ENCODE results near the gene CCDC51.
"Not testable (repeated sequence)": the region's sequence is repeated elsewhere in the genome, so short reads cannot be mapped to it uniquely, and the experiment has no call there.

The CCDC51 gene

DNA sequence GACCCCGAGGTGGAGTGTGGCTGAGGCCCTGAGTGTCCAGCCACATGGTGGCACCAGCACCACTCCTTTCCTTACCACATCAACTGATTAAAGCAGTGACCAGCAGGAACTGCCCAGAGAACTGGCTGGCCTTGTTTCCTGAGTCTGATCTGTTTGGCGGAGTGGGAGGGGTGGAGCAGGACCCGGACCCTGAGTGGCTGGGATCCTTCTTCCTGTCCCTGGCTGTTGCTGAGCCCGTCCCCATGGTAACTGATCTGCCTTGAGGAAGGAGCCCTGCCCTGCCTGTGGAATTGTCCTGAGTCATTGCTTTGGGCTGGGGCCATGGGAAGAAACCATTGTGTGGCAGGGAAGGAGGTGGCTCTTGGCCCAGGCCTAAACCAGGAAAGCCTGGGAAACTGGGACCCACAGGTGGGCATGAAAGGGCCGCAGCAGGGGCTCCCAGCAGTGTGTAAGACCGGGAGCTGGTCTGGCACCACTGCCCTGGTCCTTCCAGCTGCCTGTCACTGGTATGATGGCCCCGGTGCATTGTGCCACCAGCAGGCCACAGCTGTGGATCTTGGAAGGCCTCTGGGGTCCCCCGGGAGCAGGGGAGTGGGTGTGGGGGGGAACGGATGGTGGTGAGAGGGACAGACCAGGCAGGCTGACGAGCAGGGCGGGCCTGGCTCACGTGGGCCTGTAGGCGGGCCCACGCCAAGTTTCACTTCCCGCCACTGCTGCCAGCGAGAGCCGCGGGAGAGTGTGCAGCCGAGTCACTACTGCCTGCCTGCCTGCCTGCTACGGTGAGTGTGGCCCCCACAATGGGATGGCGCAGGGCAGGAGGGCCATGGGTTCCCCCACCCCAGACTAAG is 25.8 kb upstream of the CCDC51 start:
- DNase-seq (ENCODE audit: low spot score) = peak; percentile 95

DNA sequence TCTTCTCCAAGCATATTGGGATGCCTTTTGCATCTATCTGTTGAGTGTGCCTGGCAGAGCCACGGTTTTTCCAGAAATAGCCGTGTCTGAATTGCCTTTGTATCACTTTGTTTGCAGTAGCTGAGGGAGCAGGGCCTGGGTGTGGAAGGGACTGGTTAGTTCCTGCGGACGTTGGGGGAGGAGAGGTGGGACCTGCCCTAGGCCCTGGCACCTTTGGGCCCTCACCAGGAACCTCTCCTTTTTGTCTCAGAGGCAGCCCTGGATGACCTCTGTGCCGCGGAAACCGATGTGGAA is 25.3 kb upstream of the CCDC51 start:
- no peak for DNase-seq (ENCODE audit: low spot score)

DNA sequence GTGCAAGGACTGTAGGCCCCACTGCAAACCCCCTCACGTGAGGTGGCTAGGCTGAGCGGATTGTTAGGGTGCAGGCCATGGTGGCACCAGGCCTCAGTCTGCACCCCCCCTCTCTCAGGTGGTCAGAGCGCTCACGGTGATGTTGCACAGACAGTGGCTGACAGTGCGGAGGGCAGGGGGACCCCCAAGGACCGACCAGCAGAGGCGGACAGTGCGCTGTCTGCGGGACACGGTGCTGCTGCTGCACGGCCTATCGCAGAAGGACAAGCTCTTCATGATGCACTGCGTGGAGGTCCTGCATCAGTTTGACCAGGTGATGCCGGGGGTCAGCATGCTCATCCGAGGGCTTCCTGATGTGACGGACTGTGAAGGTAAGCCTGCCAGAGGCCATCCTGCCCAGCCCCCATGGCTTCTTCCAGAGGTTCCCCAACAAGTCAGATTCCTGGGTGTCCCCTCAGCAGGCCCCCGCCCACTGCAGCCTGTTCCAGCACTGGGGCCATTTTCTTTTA is 24.8 kb upstream of the CCDC51 start:
- DNase-seq (ENCODE audit: low spot score) = no peak

DNA sequence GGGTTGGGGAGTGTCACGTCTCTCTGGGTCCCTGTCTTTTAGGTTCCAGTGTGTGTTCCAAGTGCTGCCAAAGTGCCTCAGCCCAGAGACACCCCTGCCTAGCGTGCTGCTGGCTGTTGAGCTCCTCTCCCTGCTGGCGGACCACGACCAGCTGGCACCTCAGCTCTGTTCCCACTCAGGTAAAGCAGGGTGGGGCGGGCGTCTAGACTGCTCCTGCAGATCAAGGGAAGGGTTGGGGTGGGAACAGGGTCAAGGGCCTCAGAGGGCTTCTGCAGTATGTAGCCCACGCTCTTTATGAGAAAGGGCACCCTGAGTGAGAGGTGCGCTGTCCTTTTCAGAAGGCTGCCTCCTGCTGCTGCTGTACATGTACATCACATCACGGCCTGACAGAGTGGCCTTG is 23.8 kb upstream of the CCDC51 start:
- DNase-seq (ENCODE audit: low spot score) = no peak

DNA sequence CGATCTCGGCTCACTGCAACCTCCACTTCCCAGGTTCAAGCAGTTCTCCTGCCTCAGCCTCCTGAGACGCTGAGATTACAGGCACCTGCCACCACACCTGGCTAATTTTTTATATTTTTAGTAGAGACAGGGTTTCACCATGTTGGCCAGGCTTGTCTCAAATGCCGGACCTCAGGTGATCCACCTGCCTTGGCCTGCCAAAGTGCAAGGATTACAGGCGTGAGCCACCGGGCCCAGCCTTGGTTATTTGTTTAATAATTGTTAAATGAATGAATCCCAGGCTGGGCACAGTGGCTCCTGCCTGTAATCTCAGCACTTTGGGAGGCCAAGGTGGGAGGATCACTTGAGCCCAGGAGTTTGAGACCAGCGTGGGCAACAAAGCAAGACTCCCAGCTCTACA is 21.8 kb upstream of the CCDC51 start:
- DNase-seq (ENCODE audit: low spot score) = not testable (repeated sequence)

DNA sequence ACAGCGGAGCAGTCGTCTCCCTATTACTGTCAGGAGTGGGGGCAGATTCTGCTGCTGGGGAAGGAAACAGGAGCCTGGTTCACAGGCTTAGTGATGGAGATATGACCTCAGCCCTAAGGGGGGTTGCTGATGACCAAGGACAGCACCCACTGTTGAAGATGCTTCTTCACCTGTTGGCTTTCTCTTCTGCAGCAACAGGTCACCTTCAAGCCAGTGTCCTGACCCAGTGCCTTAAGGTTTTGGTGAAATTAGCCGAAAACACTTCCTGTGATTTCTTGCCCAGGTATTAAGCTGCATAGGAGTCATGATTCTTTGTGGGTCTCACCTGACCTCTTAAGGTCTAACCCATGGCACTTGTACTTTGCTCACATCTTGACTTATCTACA is 20.6 kb upstream of the CCDC51 start:
- no peak for DNase-seq (ENCODE audit: low spot score)

DNA sequence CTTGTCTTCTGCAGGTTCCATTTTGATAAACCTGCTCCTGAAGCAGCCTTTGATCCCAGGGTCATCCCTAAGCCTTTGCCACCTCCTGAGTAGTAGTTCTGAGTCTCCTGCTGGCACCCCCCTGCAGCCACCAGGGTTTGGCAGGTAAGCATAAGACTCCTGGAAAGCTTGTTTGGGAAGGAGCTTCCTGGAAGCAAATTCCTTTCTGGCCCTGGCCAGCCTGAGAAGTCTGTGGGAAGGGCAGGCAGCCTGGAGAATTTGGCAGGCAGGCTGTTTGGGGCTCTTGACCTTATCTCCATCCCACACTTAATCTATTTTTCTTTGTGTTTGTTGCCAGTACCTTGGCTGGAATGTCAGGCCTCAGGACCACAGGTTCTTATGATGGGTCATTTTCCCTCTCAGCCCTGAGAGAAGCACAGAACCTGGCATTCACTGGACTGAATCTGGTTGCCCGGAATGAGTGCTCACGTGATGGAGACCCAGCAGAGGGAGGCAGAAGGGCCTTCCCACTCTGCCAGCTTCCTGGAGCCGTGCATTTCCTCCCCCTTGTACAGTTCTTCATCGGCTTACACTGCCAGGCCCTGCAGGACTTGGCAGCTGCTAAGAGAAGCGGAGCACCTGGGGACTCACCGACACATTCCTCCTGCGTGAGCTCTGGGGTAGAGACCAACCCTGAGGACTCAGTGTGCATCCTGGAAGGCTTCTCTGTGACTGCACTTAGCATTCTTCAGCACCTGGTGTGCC is 20.0 kb upstream of the CCDC51 start:
- no peak for DNase-seq (ENCODE audit: low spot score)

DNA sequence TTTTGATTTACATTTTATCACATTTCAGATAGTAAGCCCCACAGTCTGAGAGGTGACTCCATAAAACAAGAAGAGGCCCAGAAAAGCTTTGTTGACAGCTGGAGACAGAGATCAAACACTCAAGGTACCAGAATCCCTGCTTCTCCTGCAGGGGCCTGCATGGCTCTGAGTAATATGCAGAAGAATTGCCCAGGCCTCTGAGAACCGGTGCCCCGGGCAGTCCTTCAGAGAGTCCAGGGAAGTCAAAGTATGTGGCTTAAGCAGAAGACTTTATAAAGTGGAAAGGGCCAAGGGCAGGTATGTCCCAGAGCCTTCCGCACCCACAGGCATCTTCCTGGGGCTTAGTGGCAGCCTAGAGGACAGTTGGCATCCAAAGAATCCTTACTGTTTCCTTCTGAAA is 19.4 kb upstream of the CCDC51 start:
- no peak for DNase-seq (ENCODE audit: low spot score)

DNA sequence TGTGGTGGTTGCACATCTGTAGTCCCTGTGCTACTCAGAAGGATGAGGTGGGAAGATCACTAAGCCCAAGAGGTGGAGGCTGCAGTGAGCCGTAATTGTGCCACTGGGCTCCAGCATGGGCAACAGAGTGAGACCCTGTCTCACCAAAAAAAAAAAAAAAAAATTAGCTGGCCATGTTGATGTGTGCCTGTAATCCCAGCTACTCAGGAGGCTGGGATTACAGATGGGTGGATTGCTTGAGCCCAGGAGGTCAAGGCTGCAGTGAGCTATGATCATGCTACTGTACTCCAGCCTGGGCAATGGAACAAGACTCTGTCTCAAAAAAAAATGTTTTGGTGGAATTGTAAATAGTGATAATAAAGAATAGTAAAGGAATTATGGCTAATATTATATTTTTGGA is 16.5 kb upstream of the CCDC51 start:
- DNase-seq (ENCODE audit: low spot score) = no peak

DNA sequence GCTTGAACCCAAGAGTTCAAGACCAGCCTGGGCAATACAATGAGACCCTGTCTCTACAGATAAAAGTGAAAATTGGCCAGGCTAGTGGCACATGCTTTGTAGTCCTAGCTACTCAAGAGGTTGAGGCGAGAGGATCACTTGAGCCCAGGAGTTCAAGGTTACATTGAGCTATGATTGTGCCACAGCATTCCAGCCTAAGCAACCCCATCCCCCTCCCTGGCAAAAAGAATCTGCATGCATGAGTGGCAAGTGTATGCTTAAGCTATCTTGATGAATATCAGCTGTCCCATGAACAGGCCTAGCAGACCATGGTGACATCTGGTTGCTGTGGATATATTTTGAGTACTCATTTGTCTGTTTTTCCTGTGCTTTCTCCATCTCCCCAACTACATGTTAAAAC is 11.4 kb upstream of the CCDC51 start:
- no peak for DNase-seq (ENCODE audit: low spot score)

DNA sequence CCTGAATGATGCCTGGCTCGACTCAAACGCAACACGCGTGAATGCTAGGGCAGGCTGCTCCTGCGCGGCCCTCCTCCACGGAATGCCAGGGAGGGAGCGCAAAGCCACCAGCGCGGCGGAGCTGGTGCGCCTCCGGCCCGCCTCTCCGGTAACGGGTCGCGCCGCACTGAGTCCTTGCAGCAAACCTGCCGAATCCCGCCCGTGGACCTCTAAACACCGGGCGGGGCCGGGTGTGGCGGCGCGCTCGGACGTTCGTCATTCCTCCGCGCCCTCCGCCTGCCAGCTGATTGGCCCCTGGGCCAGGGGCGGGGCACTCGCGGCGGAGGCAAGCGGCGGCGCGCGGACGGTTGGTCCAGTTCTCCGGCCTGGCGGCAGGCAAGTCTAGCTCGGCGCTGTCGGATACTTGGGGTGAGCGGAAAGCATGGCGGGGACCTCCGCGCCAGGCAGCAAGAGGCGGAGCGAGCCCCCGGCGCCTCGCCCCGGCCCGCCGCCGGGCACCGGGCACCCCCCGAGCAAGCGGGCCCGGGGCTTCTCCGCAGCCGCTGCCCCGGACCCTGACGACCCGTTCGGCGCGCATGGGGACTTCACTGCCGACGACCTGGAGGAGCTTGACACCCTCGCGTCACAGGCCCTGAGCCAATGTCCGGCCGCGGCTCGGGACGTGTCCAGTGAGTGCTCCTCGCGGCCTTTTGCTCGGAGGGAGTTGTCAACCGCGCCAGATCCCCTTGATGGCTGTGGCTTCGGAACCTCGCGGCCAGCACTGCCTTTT is 6.7 kb upstream of the CCDC51 start, which contains the start of gene ATRIP:
ATRIP (plus strand) TSS at position 313 of the 769 bp plus-strand sequence; CDS start at position 422, 109 bp downstream.
- peak; percentile 97 for DNase-seq (ENCODE audit: low spot score)

DNA sequence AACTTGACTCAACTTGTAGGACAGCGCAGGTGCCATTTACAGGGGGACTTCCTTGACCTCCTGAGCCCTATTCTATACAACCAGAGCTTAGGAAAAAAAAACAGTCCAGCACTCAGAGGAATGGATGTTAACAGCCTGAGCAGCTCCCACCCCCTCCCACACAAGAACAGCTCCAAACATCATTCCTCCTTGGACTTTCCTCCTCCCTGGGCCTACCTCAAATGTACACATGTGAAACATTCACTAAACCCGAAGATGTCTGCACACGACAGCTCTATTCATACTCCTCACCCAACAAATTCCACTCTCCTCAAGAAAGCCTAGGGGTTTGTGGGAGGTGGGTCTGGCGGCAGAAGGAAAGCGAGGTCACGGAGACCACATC is 6.1 kb upstream of the CCDC51 start:
- DNase-seq (ENCODE audit: low spot score) = no peak

DNA sequence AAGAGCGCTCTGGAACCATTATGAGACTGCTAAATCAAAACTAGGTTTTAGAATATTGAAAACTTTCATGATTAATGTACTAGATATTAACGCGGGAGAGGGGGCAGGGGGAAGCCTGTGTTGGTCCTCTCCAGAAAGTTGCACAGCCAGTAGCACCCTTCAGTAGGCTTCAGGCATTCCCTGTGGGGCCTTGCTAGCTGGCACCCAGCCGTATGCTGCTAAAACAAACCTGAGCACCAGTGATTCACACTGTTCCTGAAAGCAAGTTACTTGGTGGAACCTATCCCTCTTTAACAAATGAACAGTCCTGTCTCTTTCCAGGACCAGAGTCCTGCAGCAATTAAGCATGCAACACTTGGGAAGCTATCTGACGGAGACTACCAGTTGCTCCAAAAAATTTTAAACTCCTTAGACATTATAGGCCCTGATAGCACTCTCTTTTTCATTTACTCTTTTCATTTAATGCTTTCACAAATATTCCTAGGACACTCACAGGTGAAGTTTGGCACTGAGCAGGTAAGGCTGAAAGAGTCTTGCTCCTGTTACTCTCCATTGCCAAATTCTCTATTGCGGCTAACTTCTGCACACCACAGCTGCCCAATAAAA is 5.5 kb upstream of the CCDC51 start:
- DNase-seq (ENCODE audit: low spot score) = no peak

DNA sequence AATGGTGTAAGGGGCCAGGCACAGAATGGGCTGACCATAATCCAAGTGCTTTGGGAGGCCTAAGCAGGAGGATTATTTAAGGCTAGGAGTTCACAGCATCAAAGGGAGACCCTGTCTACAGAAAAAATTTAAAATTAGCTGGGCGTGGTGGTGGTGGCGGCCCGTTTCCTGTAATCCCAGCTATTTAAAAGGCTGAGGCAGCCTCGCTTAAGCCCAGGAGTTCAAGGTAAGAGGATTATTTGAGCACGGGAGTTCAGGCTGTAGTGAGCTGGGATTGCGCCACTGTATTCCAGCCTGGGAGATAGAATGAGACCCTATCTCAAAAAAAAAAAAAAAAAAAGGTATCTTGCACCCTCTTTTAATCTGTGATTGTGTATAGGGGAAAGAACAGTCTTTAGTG is 2.0 kb upstream of the CCDC51 start:
- DNase-seq (ENCODE audit: low spot score) = no peak

DNA sequence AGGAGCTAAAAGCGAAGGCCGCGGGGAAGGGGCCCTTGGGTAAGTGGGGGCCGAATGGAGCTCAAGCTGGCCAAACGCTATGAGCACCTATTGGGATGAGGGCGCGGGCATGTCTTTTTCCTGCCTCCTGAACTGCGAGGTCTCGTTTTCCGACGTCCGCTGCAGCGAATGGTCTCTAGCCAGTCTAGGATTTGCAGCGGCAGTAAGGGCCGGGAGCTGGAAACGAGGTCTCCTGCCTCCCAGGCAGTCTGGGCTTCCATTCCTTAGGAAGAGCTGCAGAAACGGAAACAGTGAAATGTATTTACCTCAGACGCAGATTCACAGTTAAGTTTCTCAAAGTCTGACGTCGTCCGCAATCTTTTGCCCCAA is 655 bp upstream of the CCDC51 start:
- peak; percentile 17 for DNase-seq (ENCODE audit: low spot score)

DNA sequence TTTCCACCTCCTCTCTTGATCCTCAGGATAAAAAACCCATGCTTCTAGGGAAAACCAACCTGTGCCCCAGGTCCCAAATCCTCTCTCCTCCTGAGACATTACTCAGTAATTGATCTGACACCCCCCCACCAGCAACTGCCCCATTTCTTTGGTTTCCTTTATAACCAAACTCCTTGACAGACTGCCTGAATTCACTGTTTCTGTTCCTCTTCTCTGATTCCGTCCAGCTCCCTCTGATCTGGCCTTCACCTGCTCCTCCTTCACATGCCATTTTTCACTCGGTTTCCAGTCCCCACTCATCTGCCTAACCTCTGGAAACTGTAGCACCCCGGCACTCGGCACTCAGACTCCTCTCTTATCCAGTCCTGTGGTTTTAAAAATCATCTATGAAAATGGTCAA is 2.1 kb downstream of the CCDC51 start:
- no peak for DNase-seq (ENCODE audit: low spot score)

DNA sequence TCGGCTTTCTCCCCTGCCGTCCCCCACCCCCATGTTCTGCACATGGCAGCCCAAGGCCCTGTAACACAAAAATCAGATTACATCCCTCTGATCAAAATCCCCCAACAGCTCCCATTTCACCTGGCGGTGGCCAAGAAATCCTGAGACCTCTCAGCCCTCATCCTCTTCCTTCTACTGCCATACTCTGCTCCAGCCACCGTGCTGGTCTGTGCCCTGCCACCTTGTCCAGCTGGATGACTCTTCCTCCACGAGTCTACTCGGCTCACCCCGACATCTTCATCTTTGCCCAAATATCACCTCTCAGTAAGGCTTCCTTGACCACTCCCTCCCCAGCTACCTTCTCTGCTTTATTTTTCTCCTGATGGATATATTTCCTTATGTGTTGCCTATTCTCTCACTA is 3.1 kb downstream of the CCDC51 start:
- DNase-seq (ENCODE audit: low spot score) = no peak

DNA sequence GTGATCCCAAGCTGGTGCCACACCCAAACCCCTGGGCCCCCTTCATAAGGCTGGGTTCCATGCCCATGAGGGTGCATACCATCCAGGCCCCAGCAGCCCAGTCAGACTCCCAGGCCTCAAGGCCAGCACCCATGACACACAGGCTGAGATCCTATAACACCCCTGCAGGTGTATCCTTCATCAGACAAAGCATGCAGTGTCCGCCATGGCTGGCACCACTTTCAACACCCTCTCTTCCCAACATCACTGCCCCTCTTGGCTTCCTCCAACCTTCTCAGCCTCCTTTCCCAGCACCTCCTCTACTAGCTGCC is 3.5 kb downstream of the CCDC51 start:
- DNase-seq (ENCODE audit: low spot score) = no peak

DNA sequence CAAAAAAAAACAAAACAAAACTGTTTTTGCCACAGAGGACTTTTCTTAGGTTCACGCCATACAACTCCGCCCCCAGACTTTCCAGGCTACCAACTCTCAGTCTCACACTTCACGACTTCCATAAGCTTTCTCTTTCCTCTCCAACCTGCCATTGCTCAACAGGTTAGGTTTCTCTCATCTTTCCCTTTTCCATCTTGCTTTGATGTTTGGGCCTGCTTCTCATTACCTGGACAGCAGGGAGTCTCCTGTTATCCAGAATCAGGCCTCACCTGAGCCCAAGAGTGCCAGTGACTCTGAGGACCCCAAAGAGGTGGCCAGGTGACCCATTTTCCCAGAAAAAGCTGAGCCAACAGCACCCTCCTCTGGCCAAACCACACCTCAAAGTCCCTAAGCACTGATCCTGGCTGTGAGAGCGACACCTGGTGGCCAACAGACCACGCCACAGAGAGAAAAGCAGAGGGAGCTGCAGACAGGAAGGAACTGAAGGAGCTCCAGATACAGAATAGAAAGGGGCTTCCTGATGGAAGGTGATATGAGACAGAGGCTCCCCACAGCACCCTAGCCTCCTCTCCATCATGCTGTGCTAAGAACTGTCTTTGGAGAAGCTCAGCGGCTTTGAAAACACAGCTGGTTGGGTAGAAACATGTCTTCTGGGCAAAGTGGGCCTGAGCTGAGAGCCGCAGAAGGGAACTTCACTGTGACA is 4.0 kb downstream of the CCDC51 start:
- DNase-seq (ENCODE audit: low spot score) = peak; percentile 92

DNA sequence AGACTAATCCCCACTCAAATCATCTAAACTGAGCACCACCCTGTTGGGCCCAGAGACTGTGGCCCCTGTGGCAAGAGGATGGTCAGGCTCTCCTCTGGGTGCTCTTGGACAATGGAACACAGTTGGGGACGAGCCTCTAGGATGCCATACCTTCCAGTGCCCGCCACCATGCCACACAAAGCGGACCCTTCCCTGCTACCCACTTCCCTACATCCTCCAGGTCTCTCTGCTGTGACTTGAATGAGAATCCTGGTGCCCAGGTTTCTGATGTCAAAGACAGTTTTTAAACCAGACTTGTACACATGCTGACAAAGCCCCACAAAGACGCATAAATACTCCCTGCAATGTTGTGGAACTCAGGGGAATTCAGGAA is 4.7 kb downstream of the CCDC51 start:
- no peak for DNase-seq (ENCODE audit: low spot score)

DNA sequence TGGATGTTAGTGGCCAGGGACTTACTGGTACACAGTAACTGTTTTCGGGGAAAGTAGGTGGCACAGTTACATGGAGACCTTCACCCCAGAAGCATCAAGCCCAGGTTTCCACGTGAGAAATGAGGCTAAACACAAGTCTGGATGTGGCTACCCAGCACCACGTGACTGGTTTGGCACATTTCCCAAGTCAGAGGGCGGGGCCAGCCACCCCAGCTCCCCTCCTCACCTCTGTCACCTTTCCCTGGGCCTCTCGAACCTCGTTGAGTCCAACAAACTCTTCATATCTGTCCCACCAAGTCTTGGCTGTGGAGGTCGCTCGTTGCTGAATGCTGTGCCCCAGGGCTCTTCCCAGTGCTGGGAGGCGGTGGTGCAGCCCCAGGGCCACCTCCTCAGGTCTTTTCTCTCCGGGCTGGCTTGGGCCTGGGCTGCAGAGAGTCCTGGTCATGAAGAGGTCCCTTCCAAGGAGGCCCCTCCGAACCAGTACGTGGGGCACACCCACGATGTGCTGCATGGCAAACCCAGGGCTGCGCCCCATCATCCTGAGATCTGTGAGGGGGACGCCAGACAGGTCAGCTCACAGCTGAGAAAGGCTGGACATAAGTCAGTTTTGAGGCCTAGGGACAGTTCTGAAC is 5.2 kb downstream of the CCDC51 start:
- DNase-seq (ENCODE audit: low spot score) = no peak

All from HuH-7 (cell line).